Neutrophil (primary cell): ENCODE results near the gene IL3RA.
"Not testable (repeated sequence)": the region's sequence is repeated elsewhere in the genome, so short reads cannot be mapped to it uniquely, and the experiment has no call there.

Source experiments
- H3K27ac ChIP-seq: fragments of 200-600 bp; sonication (generic); 2 replicates; pipeline ENCODE4 v1.5.1; 2016; ENCODE audit warnings: mild to moderate bottlenecking, moderate library complexity
- H3K27me3 ChIP-seq: fragments of 200-600 bp; sonication (generic); 2 replicates; pipeline ENCODE4 v1.6.0; 2016; ENCODE audit warnings: mild to moderate bottlenecking
- H3K36me3 ChIP-seq: fragments of 200-600 bp; sonication (generic); 2 replicates; pipeline ENCODE4 v1.5.1; 2017
- H3K4me1 ChIP-seq, 2 experiments: fragments of 200-600 bp in 1 of 2; sonication (generic) in 1 of 2; 1 replicate in 1 of 2; 2 replicates in 1 of 2; pipeline versions ENCODE4 v1.5.1 to v1.6.1; 2013 to 2016; ENCODE audit warnings: low read depth in 1 of 2, low read length in 1 of 2, mild to moderate bottlenecking in 1 of 2, moderate library complexity in 1 of 2; ENCODE audit not compliant: control insufficient read depth in 1 of 2, insufficient read depth in 1 of 2
- H3K4me3 ChIP-seq, 2 experiments: fragments of 200-600 bp in 1 of 2; sonication (generic) in 1 of 2; 1 replicate in 1 of 2; 2 replicates in 1 of 2; pipeline ENCODE4 v1.5.1; 2013 to 2016; ENCODE audit warnings: low read depth in 1 of 2, low read length in 1 of 2, mild to moderate bottlenecking in 1 of 2, moderate library complexity in 1 of 2
- H3K9me3 ChIP-seq: fragments of 200-600 bp; sonication (generic); 2 replicates; pipeline ENCODE4 v1.5.1; 2016
- TF ChIP-seq, protein P1 (sequence below): fragments of 200-600 bp; sonication (generic); IDR thresholded peaks from 2 replicates; pipeline ENCODE4 v1.5.1; 2016; ENCODE audit warnings: antibody characterized with exemption

Gene IL3RA

DNA sequence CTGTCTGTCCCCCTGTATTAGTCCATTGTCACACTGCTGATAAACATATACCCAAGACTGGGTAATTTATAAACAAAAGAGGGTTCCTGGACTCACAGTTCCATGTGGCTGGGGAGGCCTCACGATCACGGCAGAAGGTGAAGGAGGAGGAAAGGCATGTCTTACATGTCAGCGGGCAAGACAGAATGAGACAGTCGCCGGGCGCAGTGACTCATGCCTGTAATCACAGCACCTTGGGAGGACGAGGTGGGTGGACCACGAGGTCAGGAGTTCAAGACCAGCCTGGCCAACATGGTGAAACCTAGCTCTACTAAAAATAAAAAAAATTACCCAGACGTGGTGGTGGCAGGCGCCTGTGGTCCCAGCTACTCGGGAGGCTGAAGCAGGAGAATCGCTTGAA, 24.7 kb downstream of the IL3RA start:
- H3K36me3 ChIP-seq = peaks cover 8% of the 10 kb centered on the region
- H3K4me1 ChIP-seq = no peaks in the 10 kb centered on the region
- H3K9me3 ChIP-seq = peaks cover 5% of the 10 kb centered on the region
- TF ChIP-seq, protein P1, sequence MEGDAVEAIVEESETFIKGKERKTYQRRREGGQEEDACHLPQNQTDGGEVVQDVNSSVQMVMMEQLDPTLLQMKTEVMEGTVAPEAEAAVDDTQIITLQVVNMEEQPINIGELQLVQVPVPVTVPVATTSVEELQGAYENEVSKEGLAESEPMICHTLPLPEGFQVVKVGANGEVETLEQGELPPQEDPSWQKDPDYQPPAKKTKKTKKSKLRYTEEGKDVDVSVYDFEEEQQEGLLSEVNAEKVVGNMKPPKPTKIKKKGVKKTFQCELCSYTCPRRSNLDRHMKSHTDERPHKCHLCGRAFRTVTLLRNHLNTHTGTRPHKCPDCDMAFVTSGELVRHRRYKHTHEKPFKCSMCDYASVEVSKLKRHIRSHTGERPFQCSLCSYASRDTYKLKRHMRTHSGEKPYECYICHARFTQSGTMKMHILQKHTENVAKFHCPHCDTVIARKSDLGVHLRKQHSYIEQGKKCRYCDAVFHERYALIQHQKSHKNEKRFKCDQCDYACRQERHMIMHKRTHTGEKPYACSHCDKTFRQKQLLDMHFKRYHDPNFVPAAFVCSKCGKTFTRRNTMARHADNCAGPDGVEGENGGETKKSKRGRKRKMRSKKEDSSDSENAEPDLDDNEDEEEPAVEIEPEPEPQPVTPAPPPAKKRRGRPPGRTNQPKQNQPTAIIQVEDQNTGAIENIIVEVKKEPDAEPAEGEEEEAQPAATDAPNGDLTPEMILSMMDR = no peak
- no peak overlapping the region for H3K27ac ChIP-seq
- H3K27me3 ChIP-seq = no peaks in the 10 kb centered on the region
- H3K4me3 ChIP-seq = no peak overlapping the region

DNA sequence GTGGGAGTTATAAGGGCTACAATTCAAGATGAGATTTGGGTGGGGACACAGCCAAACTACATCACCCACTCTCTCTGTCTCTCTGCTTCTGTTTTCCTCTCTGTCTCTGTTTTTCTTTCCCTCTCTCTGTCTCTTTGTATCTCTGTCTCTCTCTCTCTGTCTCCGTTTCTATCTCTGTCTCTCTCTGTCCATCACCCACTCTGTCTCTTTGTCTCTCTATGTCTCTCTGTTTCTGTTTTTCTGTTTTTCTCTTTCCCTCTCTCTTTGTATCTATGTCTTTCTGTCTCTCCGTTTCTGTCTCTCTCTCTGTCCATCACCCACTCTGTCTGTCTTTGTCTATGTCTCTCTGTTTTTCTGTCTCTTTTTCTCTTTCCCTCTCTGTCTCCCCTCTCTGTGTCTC, 25.3 kb downstream of the IL3RA start:
- Histone ChIP-seq H3K4me1 (no peaks in the 10 kb centered on the region), H3K27me3 (no peaks in the 10 kb centered on the region), H3K36me3 (peaks cover 8% of the 10 kb centered on the region), H3K27ac (no peak overlapping the region), H3K4me3 (no peak overlapping the region), H3K9me3 (peaks cover 5% of the 10 kb centered on the region)
- TF ChIP-seq, protein P1 = no peak

DNA sequence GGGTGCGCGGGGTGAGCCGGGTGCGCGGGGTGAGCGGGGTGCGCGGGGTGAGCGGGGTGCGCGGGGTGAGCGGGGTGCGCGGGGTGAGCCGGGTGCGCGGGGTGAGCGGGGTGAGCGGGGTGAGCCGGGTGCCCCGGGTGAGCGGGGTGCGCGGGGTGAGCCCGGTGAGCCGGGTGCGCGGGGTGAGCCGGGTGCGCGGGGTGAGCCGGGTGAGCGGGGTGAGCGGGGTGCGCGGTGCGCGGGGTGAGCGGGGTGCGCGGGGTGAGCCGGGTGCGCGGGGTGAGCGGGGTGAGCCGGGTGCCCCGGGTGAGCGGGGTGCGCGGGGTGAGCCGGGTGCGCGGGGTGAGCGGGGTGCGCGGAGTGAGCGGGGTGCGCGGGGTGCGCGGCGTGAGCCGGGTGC, 29.8 kb downstream of the IL3RA start:
- not testable (repeated sequence) for H3K27me3 ChIP-seq, H3K4me1 ChIP-seq, H3K36me3 ChIP-seq, H3K27ac ChIP-seq, H3K4me3 ChIP-seq, H3K9me3 ChIP-seq

DNA sequence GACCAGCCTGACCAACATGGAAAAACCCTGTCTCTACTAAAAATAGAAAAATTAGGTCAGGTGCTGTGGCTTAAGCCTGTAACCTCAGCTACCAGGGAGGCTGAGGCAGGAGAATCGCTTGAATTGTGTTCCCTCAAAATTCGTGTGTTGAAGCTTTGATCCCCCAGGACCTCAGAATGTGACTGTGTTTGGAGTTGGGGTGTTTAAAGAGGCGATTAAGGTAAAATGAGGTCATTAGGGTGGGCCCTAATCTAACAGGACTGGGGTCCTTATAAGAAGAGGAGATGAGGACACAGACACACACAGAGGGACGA, 31.8 kb downstream of the IL3RA start:
- TF ChIP-seq, protein P1 = no peak
- no peak overlapping the region for H3K27ac ChIP-seq
- peaks cover 4% of the 10 kb centered on the region for H3K36me3 ChIP-seq
- H3K4me1 ChIP-seq = no peaks in the 10 kb centered on the region
- no peaks in the 10 kb centered on the region for H3K9me3 ChIP-seq
- no peak overlapping the region for H3K4me3 ChIP-seq
- no peaks in the 10 kb centered on the region for H3K27me3 ChIP-seq

DNA sequence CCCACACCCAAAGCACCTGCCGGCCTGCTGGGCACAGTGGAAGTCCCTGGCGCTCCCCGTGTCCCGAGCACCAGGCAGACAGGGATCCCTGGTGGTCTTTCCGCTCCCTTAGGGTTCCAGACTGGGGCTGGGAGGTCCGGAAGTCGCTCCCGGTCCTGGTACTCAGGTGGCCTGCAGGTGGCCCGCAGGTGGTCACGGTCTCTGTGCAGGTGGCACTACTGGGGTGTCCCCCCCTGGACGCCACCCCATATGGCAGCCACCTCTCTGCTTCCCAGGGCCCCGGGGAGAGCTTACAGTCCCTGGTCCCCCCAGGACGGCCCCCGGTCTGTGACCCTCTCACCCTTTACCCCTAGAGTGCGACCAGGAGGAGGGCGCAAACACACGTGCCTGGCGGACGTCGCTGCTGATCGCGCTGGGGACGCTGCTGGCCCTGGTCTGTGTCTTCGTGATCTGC, 41.7 kb downstream of the IL3RA start:
- no peaks in the 10 kb centered on the region for H3K9me3 ChIP-seq
- TF ChIP-seq, protein P1 = no peak
- H3K27me3 ChIP-seq = no peaks in the 10 kb centered on the region
- H3K4me1 ChIP-seq = no peaks in the 10 kb centered on the region
- H3K27ac ChIP-seq = no peak overlapping the region
- peaks cover 8% of the 10 kb centered on the region for H3K36me3 ChIP-seq
- no peak overlapping the region for H3K4me3 ChIP-seq

DNA sequence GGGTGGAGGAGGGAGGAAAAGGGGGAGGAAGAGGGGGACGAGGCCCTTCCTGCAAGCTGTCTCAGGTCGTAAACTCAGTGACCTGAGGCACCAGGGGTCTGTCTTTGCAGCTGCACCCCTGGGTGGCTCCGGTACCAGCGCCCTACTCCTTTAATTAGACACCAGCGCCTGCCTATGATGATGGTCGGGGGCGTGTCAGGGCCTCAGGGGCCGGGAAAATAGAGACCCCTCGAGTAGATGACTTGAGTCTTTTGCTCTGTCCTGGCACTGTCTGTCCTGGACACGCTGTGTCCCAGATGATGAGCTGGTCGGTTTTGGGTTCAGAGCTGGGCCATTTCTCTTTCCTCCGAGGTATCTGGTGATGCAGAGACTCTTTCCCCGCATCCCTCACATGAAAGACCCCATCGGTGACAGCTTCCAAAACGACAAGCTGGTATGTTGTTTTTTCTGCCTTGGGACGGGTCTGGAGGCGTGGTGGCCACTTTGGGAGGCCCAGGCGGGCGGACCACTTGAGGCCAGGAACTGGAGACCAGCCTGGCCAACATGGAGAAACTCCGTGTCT, 44.2 kb downstream of the IL3RA start:
- Histone ChIP-seq H3K4me3 (no peak overlapping the region), H3K27ac (no peak overlapping the region), H3K27me3 (no peaks in the 10 kb centered on the region), H3K4me1 (no peaks in the 10 kb centered on the region), H3K9me3 (no peaks in the 10 kb centered on the region), H3K36me3 (peaks cover 28% of the 10 kb centered on the region)
- TF ChIP-seq, protein P1 = no peak
